SH-SY5Y (cell line): ENCODE data around the gene TES.

Experiments used
- GATA2 ChIP-seq: IDR thresholded peaks from 2 replicates; pipeline ENCODE4 v1.6.1; 2011; ENCODE audit warnings: mild to moderate bottlenecking, low read depth, low read length
- GATA3 ChIP-seq: IDR thresholded peaks from 2 replicates; pipeline ENCODE4 v1.6.1; 2011; ENCODE audit warnings: low read depth, mild to moderate bottlenecking, low read length, moderate library complexity

The TES gene

GRCh38 chr7:116225860-116226259, 15.5 kb downstream of the TES start:
- TF ChIP-seq GATA2 (no peak), GATA3 (no peak)

DNA sequence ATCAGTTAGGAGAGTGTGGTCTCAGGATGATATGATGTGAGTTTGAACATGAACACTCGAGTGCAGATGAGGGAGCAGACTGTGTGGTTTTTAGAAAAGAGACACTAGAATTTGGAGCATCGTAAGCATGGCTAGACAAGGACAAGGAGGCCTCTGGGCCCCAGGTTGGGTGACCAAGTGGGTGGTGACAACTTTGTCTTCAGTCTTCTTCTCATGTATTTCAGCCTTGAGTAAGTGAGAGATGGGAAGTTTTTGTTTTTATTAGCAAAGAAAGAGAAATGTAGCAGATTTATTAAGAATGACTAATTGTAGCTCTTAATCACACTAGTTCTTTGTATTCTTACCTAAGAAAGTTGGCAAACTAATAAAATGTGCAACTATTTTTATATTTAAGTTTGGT, 16.3 kb downstream of the TES start:
- no peak for TF ChIP-seq GATA2
- no peak for TF ChIP-seq GATA3

DNA sequence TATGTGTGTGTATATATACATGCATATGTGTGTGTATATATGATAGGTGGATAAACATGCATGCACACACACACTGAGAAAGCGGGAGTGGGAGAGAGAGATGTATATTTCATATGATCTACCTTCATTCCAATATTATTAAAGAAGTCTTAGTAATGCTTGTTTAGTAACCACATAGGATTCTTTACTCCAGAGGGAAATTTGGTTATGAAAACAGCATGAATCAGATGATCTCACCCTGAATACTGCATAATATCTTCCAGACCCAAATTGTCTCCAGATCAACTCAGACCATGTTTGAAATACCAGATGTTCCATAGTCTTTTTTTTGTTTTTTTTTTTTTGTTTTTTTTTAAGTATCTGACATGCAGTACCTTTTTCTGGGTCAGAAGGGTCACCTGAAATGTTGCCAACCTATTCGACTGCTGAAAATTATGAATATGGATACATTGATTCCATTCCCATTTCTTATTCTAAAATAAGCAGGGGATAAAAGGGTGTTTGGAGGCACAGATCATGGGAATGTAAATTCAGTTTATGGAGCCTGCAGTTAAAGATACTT, 17.4 kb downstream of the TES start:
- TF ChIP-seq GATA2 (no peak), GATA3 (no peak)

DNA sequence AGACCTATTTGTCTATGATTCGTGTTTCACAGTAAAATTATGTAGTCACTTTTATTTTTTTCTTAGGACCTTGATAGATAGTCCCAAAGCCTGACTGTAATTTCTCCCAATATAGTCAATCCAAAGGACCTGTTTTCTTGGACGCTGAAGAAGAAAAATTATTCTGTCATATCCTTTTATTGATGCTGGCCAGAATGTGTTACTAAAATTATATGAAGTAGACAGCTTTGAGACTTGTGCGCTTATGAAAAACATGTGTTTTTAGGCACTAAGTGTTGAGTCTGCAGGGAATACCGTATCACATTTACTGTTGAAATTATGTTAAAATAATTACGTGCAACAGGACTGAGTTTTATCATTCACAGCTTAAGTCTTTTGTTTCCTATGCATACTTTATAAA, 17.9 kb downstream of the TES start:
- TF ChIP-seq GATA3 (no peak), GATA2 (no peak)

DNA sequence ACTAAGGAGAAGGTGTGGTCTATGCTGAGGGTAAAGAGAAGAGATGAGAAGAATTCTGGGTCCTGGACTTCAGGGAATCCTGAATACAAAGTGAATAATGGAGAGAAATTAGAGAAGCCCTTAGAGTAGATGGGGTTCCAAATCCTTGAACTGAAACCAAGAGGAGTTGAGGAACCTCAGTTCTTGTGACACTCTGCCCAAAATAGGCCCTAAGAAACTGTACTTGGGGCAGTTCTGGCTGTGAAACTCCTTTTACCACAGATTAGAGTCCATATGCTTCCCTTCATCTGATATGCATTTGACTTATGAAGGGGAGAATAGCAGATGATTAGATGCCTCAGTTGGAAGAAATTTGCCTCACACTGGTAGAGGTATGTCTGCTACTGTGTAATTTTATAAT, 19.0 kb downstream of the TES start:
- TF ChIP-seq GATA3 = peak; percentile 68
- TF ChIP-seq GATA2 = peak; percentile 36; the same call in 1 of the 2 replicates

DNA sequence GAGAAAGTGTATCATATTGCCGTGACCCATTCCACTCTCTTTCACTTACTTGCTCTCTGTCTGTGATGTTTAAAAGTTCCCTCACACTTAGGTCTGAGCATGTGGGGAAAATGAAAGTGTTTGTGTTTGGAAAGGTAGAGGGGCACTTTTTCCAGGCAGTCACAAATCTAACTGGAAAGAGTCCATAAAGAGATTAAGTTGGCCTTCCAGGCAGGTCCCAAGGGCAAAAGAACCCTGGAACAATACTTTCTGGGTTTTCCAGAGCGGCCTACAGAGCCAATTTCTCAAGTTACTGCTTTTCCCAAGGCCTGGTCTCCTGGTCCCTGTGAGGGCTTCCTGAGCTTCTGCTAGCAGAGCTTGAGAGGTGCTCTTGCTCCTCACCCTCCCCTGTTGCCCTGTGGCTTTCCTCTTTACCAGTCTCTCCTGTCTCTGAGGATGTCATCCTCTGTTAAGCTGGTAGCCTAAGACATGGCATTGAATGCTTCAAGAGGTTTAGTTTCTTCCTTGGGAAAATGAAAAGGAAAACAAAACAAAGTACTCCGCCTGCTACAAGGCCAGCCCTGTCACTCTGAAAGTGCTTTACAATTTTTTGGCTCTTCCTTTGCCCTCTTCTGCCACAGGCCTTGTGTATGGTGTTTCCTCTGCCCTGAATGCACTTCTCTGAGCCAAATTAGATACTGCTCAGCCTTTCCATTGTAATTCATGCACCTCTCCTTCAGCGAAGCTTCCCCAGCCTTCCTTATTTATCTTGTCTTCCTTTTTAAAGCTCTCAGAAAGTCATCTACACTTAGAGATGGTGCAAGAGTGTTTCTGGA, 20.1 kb downstream of the TES start:
- TF ChIP-seq GATA2 (no peak), GATA3 (no peak)

- TF ChIP-seq GATA2 = no peak
Measured at GRCh38 chr7:116231543-116231942, 21.2 kb downstream of the TES start.

DNA sequence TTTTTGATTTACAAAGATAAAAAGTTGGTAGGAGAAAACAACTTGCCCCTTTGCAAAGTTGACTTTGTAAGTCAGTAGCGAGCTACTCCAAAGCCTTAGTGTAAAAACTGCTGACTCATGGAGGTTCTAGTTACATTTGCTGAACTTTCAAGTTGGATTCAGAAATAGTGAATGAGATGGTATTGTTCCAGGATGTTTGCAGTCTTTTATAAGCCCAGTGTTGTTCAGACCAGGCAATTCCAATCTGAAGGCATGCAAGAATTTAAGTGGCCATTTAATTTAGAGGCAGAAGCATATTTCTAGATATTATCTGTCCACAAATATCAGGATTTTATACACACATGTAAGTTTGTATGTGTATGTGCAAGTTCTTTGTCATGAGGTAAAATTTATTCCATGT, 21.6 kb downstream of the TES start:
- TF ChIP-seq GATA3 (no peak), GATA2 (no peak)

- no peak for TF ChIP-seq GATA2
- no peak for TF ChIP-seq GATA3
Measured at GRCh38 chr7:116232350-116232749, 22.0 kb downstream of the TES start.

DNA sequence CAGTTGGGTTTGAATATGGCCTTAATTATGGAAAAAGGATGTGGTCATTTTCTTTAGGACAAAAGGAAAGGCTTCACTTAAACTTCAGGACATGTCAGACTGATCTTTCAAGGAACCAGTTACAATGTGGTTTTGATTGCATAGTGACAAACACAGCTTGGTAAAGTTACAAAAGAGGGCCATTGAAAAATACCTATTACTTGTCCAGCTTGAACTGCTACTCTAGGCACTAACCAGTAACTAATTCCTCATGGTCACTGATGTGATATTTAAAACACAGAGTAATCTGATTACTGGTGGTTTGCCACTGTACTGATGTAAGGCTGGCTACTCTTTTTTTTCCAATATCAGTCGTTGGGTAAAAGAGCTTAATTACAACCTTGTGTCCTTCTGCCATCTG, 22.6 kb downstream of the TES start:
- no peak for TF ChIP-seq GATA2
- no peak for TF ChIP-seq GATA3

DNA sequence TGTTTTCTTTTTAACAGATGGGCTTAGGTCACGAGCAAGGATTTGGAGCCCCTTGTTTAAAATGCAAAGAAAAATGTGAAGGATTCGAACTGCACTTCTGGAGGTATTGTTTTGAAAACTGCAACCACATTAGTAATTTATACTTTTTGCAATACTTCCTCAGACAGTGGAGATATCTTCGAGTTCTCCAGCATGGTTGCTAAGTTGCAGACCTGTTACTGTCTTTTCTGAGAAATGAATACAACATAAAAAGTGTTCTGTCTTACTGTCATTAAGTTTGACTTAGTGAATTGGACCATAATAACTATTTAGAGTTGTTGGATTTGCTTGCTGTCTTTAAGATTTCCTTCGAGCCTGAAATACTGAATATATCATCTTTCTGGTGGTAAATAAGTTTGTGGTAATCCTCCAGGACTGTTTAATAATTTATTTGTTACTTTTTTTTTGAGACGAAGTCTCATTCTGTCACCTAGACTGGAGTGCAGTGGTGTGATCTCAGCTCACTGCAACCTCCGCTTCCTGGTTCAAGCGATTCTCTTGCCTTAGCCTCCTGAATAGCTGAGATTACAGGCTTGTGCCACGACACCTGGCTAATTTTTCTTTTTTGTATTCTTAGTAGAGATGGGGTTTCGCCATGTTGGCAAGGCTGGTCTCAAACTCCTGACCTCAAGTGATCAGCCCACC, 24.3 kb downstream of the TES start:
- no peak for TF ChIP-seq GATA3
- no peak for TF ChIP-seq GATA2

GRCh38 chr7:116235380-116235779, 25.0 kb downstream of the TES start:
- TF ChIP-seq GATA3 = no peak
- TF ChIP-seq GATA2 = no peak

- TF ChIP-seq GATA2 (no peak), GATA3 (no peak)
Measured at GRCh38 chr7:116236020-116236630, 25.8 kb downstream of the TES start.

- TF ChIP-seq GATA3 = no peak
- no peak for TF ChIP-seq GATA2
Measured at GRCh38 chr7:116239020-116239419, 28.7 kb downstream of the TES start.

- no peak for TF ChIP-seq GATA3
- no peak for TF ChIP-seq GATA2
Measured at GRCh38 chr7:116239434-116239833, 29.1 kb downstream of the TES start.
